Embryonic facial prominence (tissue), 1 donor: Measurements from ENCODE around the gene NELL1.

Experiments
- DNase-seq: peaks from one replicate; pipeline ENCODE4 v3.0.0-alpha.2; 2016; ENCODE audit errors: extremely low spot score

NELL1 gene

GRCh38 chr11:21412652-21413383 lies 743.4 kb downstream of the NELL1 start:
- no peak for DNase-seq

- no peak for DNase-seq
Measured at GRCh38 chr11:21414953-21415352, 745.6 kb downstream of the NELL1 start.

GRCh38 chr11:21415606-21416005 lies 746.2 kb downstream of the NELL1 start:
- DNase-seq: no peak

- DNase-seq: no peak
Measured at GRCh38 chr11:21421711-21422329, 752.4 kb downstream of the NELL1 start.

- no peak for DNase-seq
Measured at GRCh38 chr11:21426931-21427330, 757.5 kb downstream of the NELL1 start.

- DNase-seq: no peak
Measured at GRCh38 chr11:21427726-21428125, 758.3 kb downstream of the NELL1 start.

- no peak for DNase-seq
Measured at GRCh38 chr11:21428796-21429195, 759.4 kb downstream of the NELL1 start.

GRCh38 chr11:21429401-21429800 lies 760.0 kb downstream of the NELL1 start:
- DNase-seq: no peak

- no peak for DNase-seq
Measured at GRCh38 chr11:21430537-21430936, 761.2 kb downstream of the NELL1 start.

- no peak for DNase-seq
Measured at GRCh38 chr11:21446939-21447590, 777.7 kb downstream of the NELL1 start.

GRCh38 chr11:21447871-21448270 lies 778.5 kb downstream of the NELL1 start:
- DNase-seq: no peak

- DNase-seq: no peak
Measured at GRCh38 chr11:21456186-21456585, 786.8 kb downstream of the NELL1 start.

GRCh38 chr11:21460082-21460481 lies 790.7 kb downstream of the NELL1 start:
- no peak for DNase-seq

- no peak for DNase-seq
Measured at GRCh38 chr11:21461701-21462100, 792.3 kb downstream of the NELL1 start.

- no peak for DNase-seq
Measured at GRCh38 chr11:21464601-21465193, 795.3 kb downstream of the NELL1 start.

GRCh38 chr11:21465203-21465602 lies 795.8 kb downstream of the NELL1 start:
- no peak for DNase-seq

GRCh38 chr11:21465920-21466319 lies 796.5 kb downstream of the NELL1 start:
- no peak for DNase-seq

GRCh38 chr11:21470521-21470920 lies 801.1 kb downstream of the NELL1 start:
- no peak for DNase-seq

GRCh38 chr11:21472261-21472660 lies 802.9 kb downstream of the NELL1 start:
- no peak for DNase-seq

GRCh38 chr11:21474529-21474928 lies 805.1 kb downstream of the NELL1 start:
- DNase-seq: no peak

- no peak for DNase-seq
Measured at GRCh38 chr11:21475276-21475675, 805.9 kb downstream of the NELL1 start.

GRCh38 chr11:21476588-21476987 lies 807.2 kb downstream of the NELL1 start:
- no peak for DNase-seq

GRCh38 chr11:21480240-21480639 lies 810.9 kb downstream of the NELL1 start:
- DNase-seq: no peak
